Endothelial cell of umbilical vein (primary cell): Measurements from ENCODE around the gene SLC9C1. TPM values are rescaled to one million over a fixed set of nuclear protein-coding genes. Genes with fewer than 3 reads are reported as not detected.

Source experiments
- BruUV-seq: library from RNA; stranded (reverse); fragments of 400-500 nt; replicated peaks from 2 replicates; lab custom pipeline; 2021; lab: Mats Ljungman, UMichigan
- CTCF ChIA-PET: fragments of 300-600, 350-600 bp; sonication (Branson Sonifier 250); formaldehyde crosslinking; loops from one replicate; lab custom pipeline; 2021; ENCODE audit warnings: antibody characterized with exemption, inconsistent platforms; lab: Charles Lee
- POLR2A ChIA-PET: fragments of 300-600, 350-600 bp; sonication (Branson Sonifier 250); formaldehyde crosslinking; loops from one replicate; lab custom pipeline; 2021; ENCODE audit warnings: antibody characterized with exemption, inconsistent platforms; lab: Charles Lee
- DNase-seq: peaks from one replicate; pipeline ENCODE4 v3.0.0-alpha.2; 2011; ENCODE audit warnings: low read depth, low spot score
- FAIRE-seq: peaks from 2 replicates; lab custom pipeline; 2011; peaks lifted over from hg19 to GRCh38; lab: Jason Lieb, UNC
- H2AFZ ChIP-seq: 2 replicates; pipeline ENCODE4 v1.6.0; 2012; ENCODE audit warnings: low read depth, low read length, control low read depth, inconsistent platforms
- H3K27ac ChIP-seq: 2 replicates; pipeline ENCODE4 v1.5.1; 2011; ENCODE audit warnings: low read depth, mild to moderate bottlenecking, control low read depth, low read length, moderate library complexity; ENCODE audit not compliant: insufficient read depth
- H3K27me3 ChIP-seq, 2 experiments: 2 replicates each; pipeline versions ENCODE4 v1.6.0 to v1.6.1; 2011; ENCODE audit warnings: low read length in 2 of 2, mixed read lengths in 1 of 2; ENCODE audit not compliant: control insufficient read depth in 2 of 2, insufficient read depth in 2 of 2
- H3K36me3 ChIP-seq, 2 experiments: 2 replicates in 1 of 2; 3 replicates in 1 of 2; pipeline ENCODE4 v1.5.1; 2011; ENCODE audit warnings: low read length in 2 of 2, mild to moderate bottlenecking in 1 of 2, moderate library complexity in 1 of 2; ENCODE audit not compliant: control insufficient read depth in 2 of 2, insufficient read depth in 2 of 2; ENCODE audit errors: extremely low read depth in 1 of 2
- H3K4me1 ChIP-seq: 3 replicates; pipeline ENCODE4 v1.5.1; 2011; ENCODE audit warnings: mild to moderate bottlenecking, low read length; ENCODE audit not compliant: control insufficient read depth, insufficient read depth; ENCODE audit errors: extremely low read depth
- H3K4me2 ChIP-seq: 2 replicates; pipeline ENCODE4 v1.6.1; 2011; ENCODE audit warnings: low read length, control low read depth, mixed read lengths; ENCODE audit not compliant: insufficient read depth
- H3K4me3 ChIP-seq, 3 experiments: fragments of 200-600 bp in 1 of 3; sonication (generic), shearing (Covaris generic) in 1 of 3; replicated peaks in 1 of 3; 2 replicates each; pipeline ENCODE4 v1.5.1; 2011 to 2016; ENCODE audit warnings: control low read depth in 3 of 3, low read length in 3 of 3, mild to moderate bottlenecking in 2 of 3, inconsistent platforms in 1 of 3, low read depth in 1 of 3, moderate library complexity in 1 of 3; ENCODE audit not compliant: insufficient read depth in 1 of 3
- H3K79me2 ChIP-seq: 2 replicates; pipeline ENCODE4 v1.6.0; 2012; ENCODE audit warnings: low read length, inconsistent platforms; ENCODE audit not compliant: control insufficient read depth, insufficient read depth
- H3K9ac ChIP-seq: replicated peaks from 2 replicates; pipeline ENCODE3; 2011; ENCODE audit warnings: low read length, control low read depth; ENCODE audit not compliant: insufficient read depth; ENCODE audit errors: extremely low read depth
- H3K9me1 ChIP-seq: replicated peaks from 3 replicates; pipeline ENCODE4 v1.6.0; 2011; ENCODE audit warnings: mild to moderate bottlenecking, low read length; ENCODE audit not compliant: control insufficient read depth, insufficient read depth; ENCODE audit errors: extremely low read depth
- H3K9me3 ChIP-seq: replicated peaks from 2 replicates; pipeline ENCODE4 v1.5.1; 2012; ENCODE audit warnings: low read length, inconsistent platforms; ENCODE audit not compliant: control insufficient read depth, insufficient read depth
- H4K20me1 ChIP-seq: replicated peaks from 2 replicates; pipeline ENCODE3; 2011; ENCODE audit warnings: mild to moderate bottlenecking, low read length; ENCODE audit not compliant: control insufficient read depth, insufficient read depth; ENCODE audit errors: extremely low read depth
- CTCF ChIP-seq, 2 donors: IDR thresholded peaks; 1 replicate in 1 of 2; 2 replicates in 1 of 2; pipeline ENCODE4 v1.5.1; 2011; ENCODE audit warnings: low read length in 2 of 2, mild to moderate bottlenecking in 2 of 2, moderate library complexity in 2 of 2, control low read depth in 1 of 2, inconsistent platforms in 1 of 2, low read depth in 1 of 2; ENCODE audit not compliant: insufficient read depth in 1 of 2; ENCODE audit errors: extremely low read depth in 1 of 2
- EZH2 ChIP-seq: IDR thresholded peaks from 2 replicates; pipeline ENCODE4 v1.6.1; 2012; ENCODE audit warnings: borderline replicate concordance, low read depth, mild to moderate bottlenecking, moderate library complexity, low read length, inconsistent platforms; ENCODE audit not compliant: severe bottlenecking
- FOS ChIP-seq: IDR thresholded peaks from 2 replicates; pipeline ENCODE4 v1.6.1; 2011; ENCODE audit warnings: mild to moderate bottlenecking, low read length, moderate library complexity, borderline replicate concordance; ENCODE audit not compliant: insufficient read depth
- GATA2 ChIP-seq: IDR thresholded peaks from 2 replicates; pipeline ENCODE4 v1.7.0; 2011; ENCODE audit warnings: low read depth, mild to moderate bottlenecking, moderate library complexity, mixed read lengths, low read length; ENCODE audit not compliant: insufficient read length, insufficient read depth
- JUN ChIP-seq: IDR thresholded peaks from 2 replicates; pipeline ENCODE4 v1.6.1; 2011; ENCODE audit warnings: borderline replicate concordance, low read depth; ENCODE audit not compliant: insufficient read length, insufficient read depth
- MYC ChIP-seq: IDR thresholded peaks from one replicate; pipeline ENCODE4 v1.6.1; 2011; ENCODE audit warnings: mild to moderate bottlenecking, low read depth, low read length
- POLR2A ChIP-seq: IDR thresholded peaks from 2 replicates; pipeline ENCODE4 v1.6.1; 2012; ENCODE audit warnings: low read depth, mild to moderate bottlenecking, control low read depth, low read length
- POLR2AphosphoS5 ChIP-seq: IDR thresholded peaks from 2 replicates; pipeline ENCODE4 v1.6.1; 2012; ENCODE audit warnings: low read depth, mild to moderate bottlenecking, control low read depth, low read length, moderate library complexity; ENCODE audit not compliant: insufficient read depth
- dilution Hi-C: fragments of 300-500 bp; cut with MboI; formaldehyde crosslinking; loops from one replicate; pipeline ENCODE4 v1.15.0; 2019; ENCODE audit warnings: low sequenced_read_pairs; ENCODE audit not compliant: extremely low pct_ligation_motif_present
- intact Hi-C: fragments of 100-400 bp; cut with micrococcal nuclease; formaldehyde crosslinking; loops from one replicate; pipeline ENCODE4 v1.10.0; 2022
- polyA plus RNA-seq, 4 experiments: library from polyadenylated mRNA; depleted of rRNA in 3 of 4; stranded (reverse) in 3 of 4; unstranded in 1 of 4; fragments of >200 nt; gene quantifications; 2 replicates each; pipeline versions ENCODE4 v1.2.1 to v1.2.3, GENCODE V29; 2011 to 2012; ENCODE audit warnings: missing spikeins in 1 of 4
- total RNA-seq: library from RNA; stranded (reverse); gene quantifications from 2 replicates; pipeline ENCODE4 v1.2.3, GENCODE V29; 2021
- TF ChIP-seq, protein P1 (sequence below): IDR thresholded peaks from 2 replicates; pipeline ENCODE4 v1.6.1; 2011; ENCODE audit not compliant: insufficient read depth, insufficient read length

SLC9C1 gene
- total and polyA plus RNA-seq, 2 donors (not counting 3 experiments of a cell fraction or from before 2014, with no cell fraction given), result not detected

- no peaks in the 10 kb centered on the region for H3K36me3 ChIP-seq
- H3K9me3 ChIP-seq, result no peaks in the 10 kb centered on the region
- CTCF ChIA-PET, result no interaction called here
These were observed 178.1 kb downstream of the SLC9C1 start for GRCh38 chr3:112115806-112116383.

More at GRCh38 chr3:112115806-112116383, 178.1 kb downstream of the SLC9C1 start:
- dilution Hi-C loops, result no loop called here
- no peak for TF ChIP-seq FOS
- no peak for TF ChIP-seq GATA2
- TF ChIP-seq MYC, result no peak
- no peak for TF ChIP-seq POLR2A
- TF ChIP-seq CTCF (IDR thresholded peaks at IDR 0.05; ENCODE audit: extremely low read depth in 1 of 2, insufficient read depth in 1 of 2, low read depth in 1 of 2, low read length in 2 of 2), result no peak
- TF ChIP-seq POLR2AphosphoS5, result no peak
- TF ChIP-seq JUN, result no peak
- TF ChIP-seq, protein P1, sequence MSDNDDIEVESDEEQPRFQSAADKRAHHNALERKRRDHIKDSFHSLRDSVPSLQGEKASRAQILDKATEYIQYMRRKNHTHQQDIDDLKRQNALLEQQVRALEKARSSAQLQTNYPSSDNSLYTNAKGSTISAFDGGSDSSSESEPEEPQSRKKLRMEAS, result no peak
- no peak for TF ChIP-seq EZH2
- DNase-seq (no peak), FAIRE-seq (no peak)
- Histone ChIP-seq H3K27ac (no peak overlapping the region), H3K27me3 (no peaks in the 10 kb centered on the region), H3K9me1 (no peaks in the 10 kb centered on the region), H4K20me1 (no peaks in the 10 kb centered on the region), H3K4me3 (no peak overlapping the region), H2AFZ (no peak overlapping the region), H3K9ac (no peak overlapping the region), H3K79me2 (no peaks in the 10 kb centered on the region), H3K4me2 (no peak overlapping the region), H3K4me1 (peaks cover 7% of the 10 kb centered on the region)
- intact Hi-C loops, result loop anchor here (10.0 kb wide), 2 partner anchors 209 to 319 kb away; no protein-coding TSS in a partner anchor
- POLR2A ChIA-PET, result no interaction called here
- no TSS peak for BruUV-seq
